Dedifferentiated amniotic fluid mesenchymal stem cell (primary cell): Measurements from ENCODE around the gene COTL1.

Experiments used
- DNase-seq: peaks from one replicate; pipeline ENCODE4 v3.0.0-alpha.2; 2016; ENCODE audit errors: extremely low spot score

COTL1 gene

DNA sequence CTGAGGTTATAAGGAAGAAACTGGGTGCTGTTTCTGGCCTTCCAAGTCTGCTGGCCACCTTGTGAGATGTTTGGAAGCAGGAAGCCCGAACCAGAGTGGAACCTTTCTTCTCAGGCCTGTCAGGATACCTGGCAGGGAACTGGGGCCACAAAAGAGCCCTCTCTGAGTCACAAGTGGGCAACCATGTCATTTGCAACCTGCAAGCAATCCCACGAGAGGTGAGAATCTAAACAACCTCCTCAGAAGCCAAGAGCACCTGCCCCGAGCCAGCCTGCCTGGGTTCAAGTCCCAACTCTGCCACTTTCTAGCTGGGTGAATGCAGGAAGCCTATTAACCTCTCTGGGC, 3.3 kb downstream of the COTL1 start:
- no peak for DNase-seq

DNA sequence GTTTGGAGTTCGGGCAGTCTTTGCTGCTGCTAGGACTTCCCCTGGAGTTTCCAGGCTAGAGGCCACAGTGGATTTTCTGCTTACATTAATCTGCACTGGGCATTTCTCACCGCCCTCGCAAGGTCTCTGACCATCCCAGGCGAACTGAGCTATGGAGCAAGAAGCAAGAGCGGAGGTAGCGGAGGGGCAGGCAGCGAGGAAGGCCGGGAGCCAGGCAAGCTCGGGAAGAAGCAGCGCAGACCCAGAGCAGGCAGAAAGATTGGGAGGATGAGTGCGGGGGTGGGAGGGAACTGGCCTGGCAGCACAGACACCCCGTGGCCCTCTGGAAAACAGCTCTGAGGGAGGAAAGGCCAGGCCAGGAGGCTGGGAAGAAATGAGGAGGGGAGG, 3.8 kb downstream of the COTL1 start:
- no peak for DNase-seq

DNA sequence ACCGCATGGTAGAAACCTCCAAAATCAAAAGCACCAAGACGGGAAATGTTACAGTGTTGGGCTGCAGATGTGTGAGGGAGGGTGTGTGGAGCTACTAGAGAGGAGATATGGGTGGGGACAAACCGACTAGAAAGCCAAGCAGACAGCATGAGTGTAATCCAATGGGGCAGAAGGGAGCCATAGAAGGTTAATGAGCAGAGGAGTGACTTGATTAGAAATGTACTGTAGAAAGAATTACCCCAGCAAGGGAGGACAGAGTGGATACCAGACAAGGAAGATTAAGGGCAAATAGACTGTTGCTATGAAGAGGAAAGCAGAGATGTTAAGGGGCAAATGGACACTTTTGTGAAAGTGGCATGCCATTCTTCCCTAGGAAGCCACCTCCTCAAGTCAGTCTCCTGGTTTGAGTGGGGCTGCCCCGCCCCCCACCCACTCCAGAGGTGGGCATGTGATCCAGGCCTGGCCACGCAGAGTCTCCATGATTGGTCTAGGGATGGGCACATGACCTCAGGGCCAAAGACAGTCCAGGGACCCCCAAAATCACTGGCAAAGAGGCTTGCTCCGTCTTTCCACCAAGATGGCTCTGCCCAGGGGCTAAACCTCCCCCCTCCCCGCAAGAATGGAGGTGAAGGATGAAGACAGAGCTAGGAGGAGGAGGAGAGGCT, 4.3 kb downstream of the COTL1 start:
- DNase-seq: no peak

DNA sequence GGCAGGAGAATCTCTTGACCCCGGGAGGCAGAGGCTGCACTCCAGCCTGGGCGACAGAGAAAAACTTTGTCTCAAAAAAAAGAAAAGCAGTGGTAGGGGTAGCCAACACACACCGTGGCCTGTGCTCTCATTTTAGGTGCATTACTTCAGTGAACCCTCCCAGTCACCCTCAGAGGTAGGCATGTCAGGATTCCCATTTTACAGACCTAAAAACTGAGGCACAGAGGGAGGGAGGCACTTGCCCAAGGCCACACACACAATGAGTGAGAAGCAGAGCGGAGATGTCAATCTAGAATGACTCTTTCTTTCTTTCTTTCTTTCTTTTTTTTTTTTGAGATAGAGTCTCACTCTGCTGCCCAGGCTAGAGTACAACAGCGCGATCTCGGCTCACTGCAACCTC, 5.2 kb downstream of the COTL1 start:
- no peak for DNase-seq

DNA sequence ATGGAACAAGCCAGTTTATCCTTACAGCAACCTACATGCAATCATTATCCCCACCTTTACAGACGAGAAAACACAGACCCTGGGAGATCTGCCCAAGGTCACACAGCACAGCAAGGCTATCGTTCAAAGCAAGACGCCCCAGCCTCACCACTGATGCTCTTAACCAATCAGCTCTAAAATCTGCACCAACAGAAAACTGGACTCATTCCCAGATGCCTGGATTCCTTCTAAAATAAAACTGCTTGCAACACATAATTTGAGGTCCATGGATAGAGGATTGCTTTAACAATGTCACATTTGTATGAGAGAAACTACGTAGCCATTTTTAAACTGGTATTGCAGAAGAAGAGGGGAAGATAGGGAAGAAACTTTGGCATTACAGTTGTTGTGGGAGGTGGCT, 6.8 kb downstream of the COTL1 start:
- DNase-seq: no peak

DNA sequence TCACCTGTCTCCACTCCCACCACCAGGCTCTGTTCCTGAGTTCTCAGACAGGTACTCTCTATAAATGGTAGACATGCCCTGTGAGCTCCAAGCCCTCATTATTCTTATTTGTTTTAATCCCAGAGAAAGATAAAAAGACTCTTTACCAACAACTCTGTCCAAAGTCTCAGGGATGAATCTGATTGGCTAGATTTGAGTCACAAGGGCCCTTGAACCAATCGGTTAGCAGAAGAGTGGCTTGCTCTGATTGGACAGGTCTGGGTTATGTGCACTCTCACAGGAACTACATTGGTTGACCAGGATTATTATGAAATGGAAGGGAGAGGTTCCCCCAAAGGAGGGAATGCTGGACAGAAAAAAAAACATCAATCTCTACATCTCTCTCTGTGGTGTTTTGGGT, 7.5 kb downstream of the COTL1 start:
- DNase-seq: no peak

DNA sequence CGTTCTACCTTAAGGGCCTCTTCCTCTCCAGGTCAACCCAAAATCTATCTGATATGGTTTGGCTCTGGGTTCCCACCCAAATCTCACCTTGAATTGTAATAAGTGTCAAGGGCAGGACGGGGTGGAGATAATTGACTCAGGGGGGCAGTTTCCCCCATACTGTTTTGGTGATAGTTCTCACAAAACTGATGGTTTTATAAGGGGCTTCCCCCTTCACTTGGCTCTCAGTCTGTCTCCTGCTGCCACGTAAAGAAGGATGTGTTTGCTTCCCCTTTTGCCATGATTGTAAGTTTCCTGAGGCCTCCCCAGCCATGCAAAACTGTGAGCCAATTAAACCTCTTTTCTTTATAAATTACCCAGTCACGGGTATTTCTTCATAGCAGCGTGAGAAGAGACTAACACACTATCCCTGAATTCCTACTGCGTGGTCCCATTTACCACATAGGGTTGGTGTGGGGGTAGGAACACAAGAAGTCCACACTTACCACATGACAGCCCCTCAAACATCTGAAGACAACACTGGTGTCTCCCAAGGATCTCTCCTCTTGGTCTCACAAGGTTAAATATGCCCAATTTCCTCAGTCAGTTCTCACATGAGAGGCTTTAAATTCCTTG, 8.2 kb downstream of the COTL1 start:
- no peak for DNase-seq

DNA sequence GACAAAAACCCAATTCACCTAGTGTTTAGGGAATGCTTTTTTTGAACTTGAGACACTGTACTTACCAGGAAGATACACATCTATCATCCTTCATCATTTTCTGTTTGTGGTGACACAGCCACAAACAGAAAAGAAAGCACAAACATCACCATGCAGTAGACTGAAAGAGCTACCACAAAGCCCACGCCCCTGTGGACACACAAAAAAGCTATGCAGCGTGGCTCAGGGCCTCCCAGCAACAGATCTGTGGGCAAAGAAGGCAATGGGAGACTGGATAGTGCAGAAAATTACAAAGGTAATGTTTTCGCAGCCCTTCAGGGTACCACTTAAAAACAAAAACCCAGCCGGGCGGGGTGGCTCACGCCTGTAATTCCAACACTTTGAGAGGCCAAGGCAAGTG, 9.6 kb downstream of the COTL1 start:
- DNase-seq: no peak

DNA sequence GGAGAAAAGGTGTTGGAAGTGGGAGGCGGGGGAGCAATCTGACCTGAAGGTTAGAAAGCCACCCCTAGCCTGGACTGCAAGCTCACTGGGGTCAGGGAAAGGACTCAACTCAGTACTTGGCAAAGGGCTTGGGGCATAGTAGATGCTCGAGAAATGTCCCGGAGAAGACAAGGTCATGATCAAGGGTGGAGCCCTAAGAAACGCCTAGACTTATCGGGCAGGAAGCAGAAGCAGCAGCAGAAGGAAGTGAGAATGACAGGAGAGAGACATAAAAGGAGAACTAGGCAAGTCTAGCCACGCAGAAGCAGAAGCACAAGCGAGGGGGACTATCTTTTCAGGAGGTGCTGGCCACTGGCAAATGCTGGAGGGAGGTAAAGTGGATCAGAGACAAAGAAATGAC, 10.2 kb downstream of the COTL1 start:
- no peak for DNase-seq

DNA sequence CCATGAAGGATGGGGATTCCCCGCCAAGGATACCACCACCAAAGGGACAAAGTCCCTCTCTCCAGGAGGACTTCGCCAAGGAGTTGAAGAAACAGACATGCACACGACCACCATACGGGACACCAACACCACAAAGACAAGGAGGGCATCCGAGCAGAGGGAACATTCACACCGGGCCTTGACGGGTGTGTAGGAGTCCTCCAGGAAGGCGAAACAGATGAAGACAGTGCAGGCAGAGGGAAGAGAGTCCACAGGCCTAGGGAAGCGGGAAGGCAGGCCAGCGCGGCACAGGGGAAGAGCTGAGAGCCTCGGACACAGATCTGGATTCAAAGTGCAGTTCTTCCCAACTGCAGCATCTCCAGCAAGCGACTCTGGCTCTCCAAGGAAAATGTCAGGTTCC, 10.8 kb downstream of the COTL1 start:
- DNase-seq: no peak

DNA sequence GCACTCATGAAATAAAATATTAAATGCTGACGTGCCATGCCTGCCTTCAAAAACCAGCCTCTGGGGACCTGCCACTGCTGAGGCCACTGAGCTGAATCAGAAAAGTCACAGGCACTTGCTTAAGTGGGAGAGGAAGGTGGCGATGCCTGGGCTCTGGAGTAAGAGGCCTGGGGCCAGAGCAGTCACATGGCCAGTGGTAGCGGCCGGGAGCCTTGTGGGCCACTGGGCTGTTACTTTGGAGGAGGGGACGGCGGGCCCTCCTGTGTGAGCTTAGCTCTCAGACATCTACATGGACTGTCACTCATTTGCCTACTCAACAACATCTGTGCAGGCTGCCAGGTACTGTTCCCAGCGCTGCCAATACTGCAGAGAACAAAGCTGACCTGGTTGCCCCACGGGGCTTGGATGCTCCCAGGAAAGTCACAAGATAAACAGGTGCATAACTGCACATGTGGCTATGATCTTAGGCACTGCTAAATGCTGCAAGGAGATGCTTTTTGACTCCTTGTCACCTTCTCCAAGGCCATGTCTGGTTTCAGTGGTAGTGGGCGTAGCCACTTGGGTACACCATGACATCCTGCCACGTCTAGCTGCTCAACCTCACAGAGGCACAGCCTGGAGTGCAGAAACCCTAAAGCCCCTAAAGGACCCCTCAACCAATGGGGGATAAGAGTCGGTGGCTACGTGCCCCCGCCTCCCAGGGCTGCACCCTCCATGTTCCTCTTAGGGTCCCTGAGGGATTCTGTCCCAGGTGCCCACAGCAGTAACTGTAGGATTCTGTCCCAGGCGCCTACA, 11.6 kb downstream of the COTL1 start:
- no peak for DNase-seq

DNA sequence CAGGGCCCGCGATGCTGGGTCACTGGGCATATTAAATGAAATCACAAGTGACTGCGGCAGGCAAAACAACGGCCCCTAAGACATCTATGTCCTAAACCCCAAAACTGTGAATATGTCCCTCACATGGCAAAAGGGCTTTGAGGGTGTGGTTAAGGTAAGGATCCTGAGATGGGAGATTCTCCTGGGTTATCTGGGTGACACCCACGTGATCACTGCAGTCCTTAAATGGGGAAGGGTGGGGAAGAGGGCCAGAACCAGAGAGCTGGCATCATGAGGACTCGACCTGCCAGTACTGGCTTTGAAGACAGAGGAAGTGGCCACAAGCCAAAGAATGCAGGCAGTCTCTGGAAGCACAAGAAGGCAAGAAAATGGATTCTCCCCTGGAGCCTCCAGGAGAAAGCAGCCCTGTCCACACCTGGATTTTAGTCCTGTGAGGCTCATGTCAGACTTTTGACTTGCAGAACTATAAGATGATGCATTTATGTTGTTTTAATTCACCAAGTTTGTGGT, 12.5 kb downstream of the COTL1 start:
- no peak for DNase-seq

DNA sequence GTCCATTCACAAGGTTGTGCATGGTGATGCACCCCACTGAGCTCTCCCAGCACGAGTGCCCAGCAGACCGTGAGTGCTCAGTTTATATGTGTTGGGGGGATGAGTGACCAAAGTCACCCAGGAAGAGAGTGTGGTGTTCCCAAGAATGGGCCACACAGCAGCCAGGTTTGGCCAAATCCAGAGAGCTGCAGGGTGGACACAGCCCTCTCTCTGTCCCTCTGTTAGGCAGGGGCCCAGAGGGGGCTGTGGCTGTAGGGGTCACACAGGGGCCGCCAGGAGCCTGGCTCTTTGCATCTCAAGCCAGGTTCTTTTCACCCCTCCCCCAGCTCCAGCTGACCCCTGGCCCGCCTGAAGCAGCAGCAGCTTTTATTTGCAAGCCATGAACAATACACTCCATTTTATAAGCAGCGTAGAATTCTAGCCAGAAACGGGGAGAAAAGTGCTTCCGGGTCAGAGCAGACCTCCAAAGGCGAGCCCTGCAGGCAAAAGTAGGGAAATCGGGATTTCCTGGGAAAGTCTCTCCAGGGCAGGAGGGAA, 13.3 kb downstream of the COTL1 start:
- no peak for DNase-seq

DNA sequence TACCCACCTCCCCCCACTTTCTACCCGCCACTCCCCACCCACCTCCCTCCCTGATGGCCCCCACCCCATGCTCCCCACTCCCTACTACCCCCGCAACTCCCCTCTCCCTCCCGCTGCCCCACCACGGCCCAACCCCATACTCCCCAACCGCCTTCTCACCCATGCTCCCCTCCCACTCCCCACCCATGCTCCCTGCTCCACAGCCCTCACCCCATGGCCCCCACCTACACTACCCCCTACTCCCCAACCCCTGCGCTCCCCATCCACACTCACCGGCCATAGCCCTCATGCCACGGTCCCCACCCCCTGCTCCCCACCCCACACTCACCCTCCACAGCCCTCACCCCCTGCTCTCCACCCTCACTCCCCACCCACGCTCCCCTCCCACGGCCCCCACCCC, 13.9 kb downstream of the COTL1 start:
- DNase-seq: no peak

DNA sequence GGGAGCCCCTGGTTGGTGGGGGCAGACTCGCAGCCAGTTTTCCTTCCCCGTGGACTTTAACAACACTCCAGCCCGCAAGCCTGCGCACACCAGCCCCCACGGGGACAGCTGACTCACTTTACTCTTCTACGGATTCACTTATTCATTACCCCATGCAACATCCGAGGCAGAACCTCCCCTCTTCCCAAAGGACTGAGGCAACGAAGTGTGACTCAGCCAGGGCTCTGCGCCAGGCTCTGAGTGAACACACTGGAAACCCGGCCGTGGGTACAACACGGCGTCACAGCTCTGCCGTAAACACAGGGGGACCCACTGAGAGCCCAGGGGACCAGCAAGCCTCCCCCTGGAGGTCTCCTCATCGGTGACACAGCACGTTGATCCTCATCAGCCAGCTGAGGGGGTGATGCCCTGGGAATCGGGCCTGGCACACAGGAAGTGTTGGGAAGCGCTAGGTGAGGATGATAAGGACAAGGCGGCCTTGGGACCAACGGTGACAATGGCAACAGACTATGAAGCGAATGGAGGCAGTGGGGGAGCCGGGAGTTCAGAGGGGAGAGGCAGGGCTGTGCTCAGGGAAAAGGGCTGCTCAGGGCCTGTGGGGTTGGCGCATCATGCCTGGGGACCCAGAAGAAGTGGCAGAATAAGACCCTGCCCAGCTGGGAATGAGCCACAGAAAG, 14.6 kb downstream of the COTL1 start:
- peak; percentile 94 for DNase-seq

DNA sequence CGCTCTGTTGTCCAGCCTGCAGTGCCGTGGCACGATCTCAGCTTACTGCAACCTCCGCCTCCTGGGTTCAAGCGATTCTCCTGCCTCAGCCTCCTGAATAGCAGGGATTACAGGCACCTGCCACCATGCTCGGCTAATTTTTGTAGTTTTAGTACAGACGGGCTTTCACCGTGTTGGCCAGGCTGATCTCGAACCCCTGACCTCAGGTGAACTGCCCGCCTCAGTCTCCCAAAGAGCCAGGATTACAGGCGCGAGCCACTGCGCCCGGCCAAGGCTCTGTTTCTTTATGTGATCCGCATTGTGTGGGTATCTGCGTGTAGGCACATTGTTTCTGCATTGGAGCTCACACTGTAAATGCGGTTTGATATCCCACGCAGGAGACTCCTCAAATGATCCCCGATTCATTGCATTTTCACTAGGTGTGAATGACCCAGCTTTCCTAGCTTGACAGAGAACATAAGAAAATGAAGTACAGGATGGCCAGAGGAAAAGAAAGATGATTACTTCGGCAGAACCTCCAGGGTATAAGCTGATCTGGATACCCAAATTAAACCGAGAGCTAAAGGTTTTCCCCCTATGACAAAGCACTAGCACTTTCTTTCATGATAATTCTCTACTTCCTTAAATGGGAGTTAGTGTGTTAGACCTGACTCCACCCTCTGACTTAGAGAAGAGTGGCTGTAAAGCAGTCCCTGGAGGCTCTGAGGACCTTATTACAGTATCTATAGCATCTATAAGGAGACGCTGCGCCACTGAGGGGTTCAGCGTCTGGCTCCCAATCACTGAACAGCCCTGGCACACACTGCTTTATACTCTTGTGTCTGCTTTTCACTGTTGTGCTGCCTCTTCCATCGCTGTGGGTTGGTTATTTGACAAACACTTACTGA, 17.3 kb downstream of the COTL1 start:
- DNase-seq: no peak

DNA sequence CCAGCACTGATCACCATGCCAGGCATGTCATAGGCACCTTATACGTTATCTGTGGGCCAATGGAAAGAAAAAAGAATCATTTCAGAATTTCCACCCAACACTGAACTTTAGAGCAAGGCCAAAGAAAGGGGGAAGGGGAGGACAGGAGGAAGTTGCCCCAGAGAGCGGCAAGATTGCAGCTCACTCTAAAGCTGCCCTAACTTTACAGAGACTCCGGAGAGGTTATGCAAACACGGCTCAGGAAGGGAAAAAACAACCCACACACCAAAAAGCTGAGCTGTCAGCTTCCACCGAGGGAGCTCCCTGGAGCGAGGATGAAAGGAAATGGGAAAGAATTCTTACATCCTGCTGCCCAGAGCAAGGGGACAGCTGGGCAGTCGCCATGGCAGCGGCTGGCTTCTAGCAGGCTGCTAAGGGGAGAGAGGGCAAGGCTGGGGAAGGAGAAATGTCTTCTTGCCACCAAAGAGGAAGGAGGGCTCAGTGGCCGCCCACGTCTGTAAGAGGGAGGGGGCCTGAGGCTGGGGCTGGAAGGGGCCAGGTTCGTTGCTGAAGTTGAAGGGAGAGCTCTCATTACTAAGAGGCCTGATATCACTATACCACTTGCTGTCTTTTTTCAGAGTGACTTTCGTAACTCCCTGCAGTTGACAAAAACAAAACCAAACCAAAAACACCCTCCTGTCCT, 18.2 kb downstream of the COTL1 start:
- peak; percentile 61 for DNase-seq

DNA sequence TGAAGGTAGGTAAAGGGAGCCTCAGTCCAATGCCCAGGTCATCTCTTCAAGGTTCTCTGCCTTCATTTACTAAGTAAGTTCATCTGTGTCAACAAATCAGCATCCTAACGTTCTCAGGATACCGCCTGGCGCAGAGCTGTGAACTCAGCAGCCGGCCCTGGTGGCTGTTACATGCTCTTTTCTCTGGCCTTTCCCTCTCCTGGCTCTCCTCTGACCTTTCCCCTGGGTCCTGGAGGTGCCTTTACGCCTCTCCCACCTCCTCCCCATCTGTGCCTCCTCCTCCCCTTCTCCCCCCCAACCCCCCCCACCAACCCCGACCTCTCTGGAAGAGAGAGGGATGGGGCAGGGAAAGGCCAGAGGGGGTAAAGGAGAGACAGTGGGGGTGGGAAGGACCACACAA, 19.5 kb downstream of the COTL1 start:
- no peak for DNase-seq

DNA sequence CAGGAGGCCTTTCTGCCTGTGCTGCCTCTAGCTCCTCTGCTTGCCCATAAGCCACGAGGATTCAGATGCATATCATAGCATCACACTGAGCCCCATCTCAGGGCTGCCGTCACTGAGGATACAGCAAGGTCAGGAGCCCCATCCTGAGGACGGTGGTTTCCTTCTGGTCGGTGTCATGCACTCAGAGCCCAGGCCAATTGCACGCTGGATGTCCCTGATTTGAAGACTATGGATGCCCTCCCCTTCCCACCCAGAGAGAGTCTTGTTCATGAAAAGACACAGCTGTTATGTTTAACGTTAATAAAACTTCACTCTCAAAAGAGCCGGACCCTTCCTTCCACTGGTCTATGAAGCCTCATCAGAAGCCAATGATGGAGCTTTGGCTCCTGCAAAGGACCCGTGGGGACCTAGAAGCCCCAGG, 19.9 kb downstream of the COTL1 start:
- no peak for DNase-seq

DNA sequence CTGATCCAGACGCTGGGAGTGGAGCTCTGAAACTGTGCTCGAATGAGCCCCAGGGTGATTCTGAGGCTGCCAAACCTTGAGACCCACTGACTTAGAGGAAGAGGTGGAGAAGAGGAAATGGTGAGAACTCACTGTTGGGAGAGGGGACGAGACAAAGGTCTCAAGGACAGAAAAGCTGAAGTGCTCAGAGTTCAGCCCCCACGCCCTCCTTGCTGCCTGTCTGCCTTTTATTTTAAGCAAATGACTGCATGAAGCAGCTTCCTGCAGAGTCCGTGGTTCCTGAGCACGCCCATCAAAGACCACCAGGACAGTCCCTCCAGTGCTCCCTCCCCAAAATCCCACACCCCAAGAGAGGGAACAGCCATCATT, 20.4 kb downstream of the COTL1 start:
- DNase-seq: no peak
